SK-N-SH treated with all-trans-retinoic acid at 6 μM for 48 hours (cell line): ENCODE results near the gene LYPD4.

Experiments
- ATAC-seq: fragments of 200-7000 bp; cut with Tn5 transposase; 3 replicates; pipeline ENCODE4 v1.9.1; 2020; ENCODE audit warnings: mild to moderate bottlenecking, moderate library complexity
- ARNTL ChIP-seq: fragments of 450-650 bp; formaldehyde crosslinking; IDR thresholded peaks from 2 replicates; pipeline ENCODE4 v1.5.0; 2020; ENCODE audit warnings: low read depth, mild to moderate bottlenecking, moderate library complexity, borderline replicate concordance
- BACH2 ChIP-seq: fragments of 250-450 bp; sonication (Bioruptor Pico); IDR thresholded peaks from 2 replicates; pipeline ENCODE4 v1.9.0; 2021; ENCODE audit warnings: mild to moderate bottlenecking, borderline replicate concordance
- CREB5 ChIP-seq: fragments of 250-450 bp; sonication (Bioruptor Pico); IDR thresholded peaks from 2 replicates; pipeline ENCODE4 v1.5.1; 2020; ENCODE audit warnings: low read depth, mild to moderate bottlenecking, moderate library complexity
- CSDC2 ChIP-seq: fragments of 250-450 bp; sonication (Bioruptor Pico); IDR thresholded peaks from 2 replicates; pipeline ENCODE4 v1.5.0; 2020; ENCODE audit warnings: mild to moderate bottlenecking, moderate library complexity
- CSRNP3 ChIP-seq: fragments of 250-450 bp; sonication (Bioruptor Pico); IDR thresholded peaks from 2 replicates; pipeline ENCODE4 v1.5.1; 2021; ENCODE audit warnings: mild to moderate bottlenecking, moderate library complexity
- GLIS3 ChIP-seq: fragments of 250-450 bp; sonication (Bioruptor Pico); IDR thresholded peaks from 2 replicates; pipeline ENCODE4 v1.5.0; 2020; ENCODE audit warnings: mild to moderate bottlenecking, moderate library complexity
- ISL1 ChIP-seq: fragments of 250-450 bp; sonication (Bioruptor Pico); IDR thresholded peaks from 2 replicates; pipeline ENCODE4 v2.1.2; 2022; ENCODE audit warnings: mild to moderate bottlenecking, moderate library complexity
- OSR1 ChIP-seq: fragments of 250-450 bp; sonication (Bioruptor Pico); IDR thresholded peaks from 2 replicates; pipeline ENCODE4 v1.8.0; 2022; ENCODE audit warnings: moderate library complexity, mild to moderate bottlenecking, inconsistent platforms
- POU6F1 ChIP-seq: fragments of 250-450 bp; sonication (Bioruptor Pico); IDR thresholded peaks from 2 replicates; pipeline ENCODE4 v1.8.0; 2021; ENCODE audit warnings: low read depth, mild to moderate bottlenecking, moderate library complexity, borderline replicate concordance
- PPARA ChIP-seq: fragments of 250-450 bp; sonication (Bioruptor Pico); IDR thresholded peaks from 2 replicates; pipeline ENCODE4 v1.5.0; 2020; ENCODE audit warnings: mild to moderate bottlenecking, borderline replicate concordance
- RARB ChIP-seq: fragments of 250-450 bp; sonication (Bioruptor Pico); IDR thresholded peaks from 2 replicates; pipeline ENCODE4 v1.8.0; 2021; ENCODE audit warnings: mild to moderate bottlenecking, moderate library complexity
- TCF4 ChIP-seq: fragments of 250-450 bp; sonication (Bioruptor Pico); IDR thresholded peaks from 2 replicates; pipeline ENCODE4 v1.8.0; 2021; ENCODE audit warnings: mild to moderate bottlenecking, moderate library complexity, borderline replicate concordance
- TSHZ2 ChIP-seq: fragments of 250-450 bp; sonication (Bioruptor Pico); IDR thresholded peaks from 2 replicates; pipeline ENCODE4 v1.5.0; 2020; ENCODE audit warnings: mild to moderate bottlenecking, moderate library complexity
- ZC3H10 ChIP-seq: fragments of 250-450 bp; sonication (Bioruptor Pico); IDR thresholded peaks from 2 replicates; pipeline ENCODE4 v1.5.1; 2021; ENCODE audit warnings: mild to moderate bottlenecking, moderate library complexity
- ZFP3 ChIP-seq: fragments of 250-450 bp; sonication (Bioruptor Pico); IDR thresholded peaks from 2 replicates; pipeline ENCODE4 v1.5.0; 2020; ENCODE audit warnings: mild to moderate bottlenecking, moderate library complexity
- ZFP30 ChIP-seq: fragments of 450-650 bp; formaldehyde crosslinking; IDR thresholded peaks from 2 replicates; pipeline ENCODE4 v1.5.0; 2022; ENCODE audit warnings: mild to moderate bottlenecking, moderate library complexity
- ZNF565 ChIP-seq: fragments of 450-650 bp; formaldehyde crosslinking; conservative IDR thresholded peaks from 2 replicates; pipeline ENCODE4 v1.5.0; 2020; ENCODE audit warnings: low read depth, mild to moderate bottlenecking, moderate library complexity
- ZNF70 ChIP-seq: fragments of 450-650 bp; formaldehyde crosslinking; IDR thresholded peaks from 2 replicates; pipeline ENCODE4 v1.5.0; 2020; ENCODE audit warnings: mild to moderate bottlenecking, moderate library complexity
- ZNF8 ChIP-seq: fragments of 450-650 bp; formaldehyde crosslinking; IDR thresholded peaks from 2 replicates; pipeline ENCODE4 v1.5.0; 2020; ENCODE audit warnings: mild to moderate bottlenecking, moderate library complexity

LYPD4 gene

GRCh38 chr19:41844601-41845000 is at the start of gene LYPD4:
Gene LYPD4 (minus strand): TSS chr19:41844683. CDS start chr19:41839285, 5,398 bp downstream.
- TF ChIP-seq CSRNP3 (CRISPR knock-in tag), result no peak
- no peak for TF ChIP-seq ISL1 (CRISPR knock-in tag)
- no peak for TF ChIP-seq TSHZ2 (CRISPR knock-in tag)
- no peak for TF ChIP-seq OSR1 (CRISPR knock-in tag)
- TF ChIP-seq TCF4 (CRISPR knock-in tag), result no peak
- TF ChIP-seq PPARA, result no peak
- TF ChIP-seq BACH2 (CRISPR knock-in tag), result no peak
- TF ChIP-seq ZFP30 (CRISPR knock-in tag), result no peak
- TF ChIP-seq ZNF565, result no peak
- no peak for TF ChIP-seq ZNF8 (CRISPR knock-in tag)
- TF ChIP-seq CSDC2 (CRISPR knock-in tag), result no peak
- no peak for TF ChIP-seq ZNF70
- no peak for TF ChIP-seq ZC3H10 (CRISPR knock-in tag)
- TF ChIP-seq ARNTL, result no peak
- TF ChIP-seq, all 23 proteins: peak for 0
- peak; percentile 38; the same call in 1 of the 3 replicates for ATAC-seq

- TF ChIP-seq CREB5, result no peak
- no peak for TF ChIP-seq ZNF8 (CRISPR knock-in tag)
- no peak for TF ChIP-seq ZFP30 (CRISPR knock-in tag)
- TF ChIP-seq GLIS3, result no peak
- no peak for TF ChIP-seq POU6F1 (CRISPR knock-in tag)
- no peak for TF ChIP-seq TCF4 (CRISPR knock-in tag)
- no peak for TF ChIP-seq ISL1 (CRISPR knock-in tag)
- TF ChIP-seq TSHZ2 (CRISPR knock-in tag), result no peak
- no peak for TF ChIP-seq ZFP3 (CRISPR knock-in tag)
- TF ChIP-seq RARB, result no peak
- no peak for TF ChIP-seq ZNF565
- peak; percentile 19; the same call in 1 of the 3 replicates for ATAC-seq
Measured at GRCh38 chr19:41893899-41894298, 49.4 kb upstream of the LYPD4 start.

GRCh38 chr19:41892173-41892902 is 47.9 kb upstream of the LYPD4 start:
- ATAC-seq, result no peak
- TF ChIP-seq OSR1 (CRISPR knock-in tag) (no peak), TSHZ2 (CRISPR knock-in tag) (no peak), CSDC2 (CRISPR knock-in tag) (no peak), ZFP3 (CRISPR knock-in tag) (no peak)
- TF ChIP-seq, all 23 proteins: peak for 0
